IPS DF 6.9 (cell line): ENCODE results near the gene ZNF319.

Source experiments
- DNase-seq: peaks from one replicate; pipeline ENCODE4 v3.0.0-alpha.2; 2013; ENCODE audit warnings: low read depth, low spot score
- H3K27ac ChIP-seq: one replicate; pipeline ENCODE4 v1.5.1; 2013; ENCODE audit warnings: low read length, control low read depth
- H3K27me3 ChIP-seq: 2 replicates; pipeline ENCODE4 v1.6.1; 2013; ENCODE audit warnings: mild to moderate bottlenecking, low read length; ENCODE audit not compliant: control insufficient read depth, insufficient read depth
- H3K36me3 ChIP-seq: 2 replicates; pipeline ENCODE4 v1.6.1; 2013; ENCODE audit warnings: low read length; ENCODE audit not compliant: control insufficient read depth, insufficient read depth
- H3K4me1 ChIP-seq: 2 replicates; pipeline ENCODE4 v1.6.1; 2013; ENCODE audit warnings: low read length; ENCODE audit not compliant: control insufficient read depth, insufficient read depth
- H3K4me3 ChIP-seq: 2 replicates; pipeline ENCODE4 v1.5.1; 2013; ENCODE audit warnings: mild to moderate bottlenecking, low read length
- H3K9me3 ChIP-seq: 2 replicates; pipeline ENCODE4 v1.6.1; 2013; ENCODE audit warnings: low read length, inconsistent platforms; ENCODE audit not compliant: control insufficient read depth, insufficient read depth
- WGBS: extraction: QIAGEN DNeasy Blood & Tissue Kit; methylation state at CpG from one replicate; pipeline ENCODE4 v1.1.7; 2013; ENCODE audit warnings: mixed read lengths, missing lambda C conversion rate; ENCODE audit not compliant: insufficient read length, insufficient coverage; 5-methylcytosine and 5-hydroxymethylcytosine counted together

ZNF319 gene

GRCh38 chr16:57953857-57954256 lies 46.6 kb downstream of the ZNF319 start:
- no peak overlapping the region for H3K27ac ChIP-seq
- H3K4me3 ChIP-seq = no peak overlapping the region
- no peak for DNase-seq

GRCh38 chr16:57952909-57953308 lies 47.6 kb downstream of the ZNF319 start:
- Histone ChIP-seq H3K36me3 (no peaks in the 10 kb centered on the region), H3K9me3 (no peaks in the 10 kb centered on the region), H3K27ac (no peak overlapping the region), H3K27me3 (no peaks in the 10 kb centered on the region), H3K4me1 (no peaks in the 10 kb centered on the region), H3K4me3 (no peak overlapping the region)
- DNase-seq = no peak
- WGBS = no CpG with 5 or more reads among the region's 9 CpGs

More at GRCh38 chr16:57953857-57954256, 46.6 kb downstream of the ZNF319 start:
- Histone ChIP-seq H3K9me3 (no peaks in the 10 kb centered on the region), H3K27me3 (no peaks in the 10 kb centered on the region), H3K4me1 (peaks cover 1% of the 10 kb centered on the region; the same call in 1 of the 2 replicates), H3K36me3 (no peaks in the 10 kb centered on the region)
- WGBS = no CpG with 5 or more reads among the region's 1 CpG

GRCh38 chr16:57951204-57951960 lies 49.1 kb downstream of the ZNF319 start:
- H3K4me3 ChIP-seq = no peak overlapping the region
- no peaks in the 10 kb centered on the region for H3K36me3 ChIP-seq
- no CpG with 5 or more reads among the region's 7 CpGs for WGBS
- H3K9me3 ChIP-seq = no peaks in the 10 kb centered on the region
- H3K4me1 ChIP-seq = no peaks in the 10 kb centered on the region
- no peak overlapping the region for H3K27ac ChIP-seq
- no peaks in the 10 kb centered on the region for H3K27me3 ChIP-seq
- DNase-seq = no peak

GRCh38 chr16:57950382-57950781 lies 50.1 kb downstream of the ZNF319 start:
- DNase-seq = no peak
- Histone ChIP-seq H3K9me3 (no peaks in the 10 kb centered on the region), H3K36me3 (no peaks in the 10 kb centered on the region), H3K27me3 (no peaks in the 10 kb centered on the region), H3K4me3 (no peak overlapping the region), H3K4me1 (no peaks in the 10 kb centered on the region), H3K27ac (no peak overlapping the region)
- no CpG with 5 or more reads among the region's 6 CpGs for WGBS

- H3K4me3 ChIP-seq = no peak overlapping the region
- no peaks in the 10 kb centered on the region for H3K9me3 ChIP-seq
- H3K27ac ChIP-seq = no peak overlapping the region
- H3K27me3 ChIP-seq = no peaks in the 10 kb centered on the region
- no peaks in the 10 kb centered on the region for H3K4me1 ChIP-seq
- no peaks in the 10 kb centered on the region for H3K36me3 ChIP-seq
- no peak for DNase-seq
- WGBS = no CpG with 5 or more reads among the region's 5 CpGs
Measured at GRCh38 chr16:57949595-57950238, 50.8 kb downstream of the ZNF319 start.

- Histone ChIP-seq H3K36me3 (no peaks in the 10 kb centered on the region), H3K4me1 (no peaks in the 10 kb centered on the region), H3K27me3 (no peaks in the 10 kb centered on the region), H3K4me3 (no peak overlapping the region), H3K9me3 (no peaks in the 10 kb centered on the region), H3K27ac (no peak overlapping the region)
- WGBS = no CpG with 5 or more reads among the region's 2 CpGs
- peak; percentile 16 for DNase-seq
Measured at GRCh38 chr16:57949013-57949412, 51.5 kb downstream of the ZNF319 start.

- whole genome bisulfite sequencing = no CpG with 5 or more reads among the region's 5 CpGs
- H3K27ac ChIP-seq = no peak overlapping the region
Measured at GRCh38 chr16:57948027-57948426, 52.4 kb downstream of the ZNF319 start.

GRCh38 chr16:57947261-57947660 lies 53.2 kb downstream of the ZNF319 start:
- no peaks in the 10 kb centered on the region for H3K4me1 ChIP-seq
- WGBS = no CpG with 5 or more reads among the region's 2 CpGs
- no peak overlapping the region for H3K4me3 ChIP-seq
- no peaks in the 10 kb centered on the region for H3K36me3 ChIP-seq
- H3K27me3 ChIP-seq = no peaks in the 10 kb centered on the region
- H3K9me3 ChIP-seq = no peaks in the 10 kb centered on the region
- no peak overlapping the region for H3K27ac ChIP-seq
- no peak for DNase-seq

More at GRCh38 chr16:57948027-57948426, 52.4 kb downstream of the ZNF319 start:
- no peaks in the 10 kb centered on the region for H3K36me3 ChIP-seq
- no peaks in the 10 kb centered on the region for H3K27me3 ChIP-seq
- no peaks in the 10 kb centered on the region for H3K4me1 ChIP-seq
- H3K9me3 ChIP-seq = no peaks in the 10 kb centered on the region
- no peak for DNase-seq
- no peak overlapping the region for H3K4me3 ChIP-seq

- no peaks in the 10 kb centered on the region for H3K4me1 ChIP-seq
- H3K27ac ChIP-seq = no peak overlapping the region
- H3K36me3 ChIP-seq = no peaks in the 10 kb centered on the region
- H3K9me3 ChIP-seq = no peaks in the 10 kb centered on the region
- H3K4me3 ChIP-seq = no peak overlapping the region
- no peaks in the 10 kb centered on the region for H3K27me3 ChIP-seq
- no CpG with 5 or more reads among the region's 13 CpGs for WGBS
- no peak for DNase-seq
Measured at GRCh38 chr16:57946181-57946801, 54.2 kb downstream of the ZNF319 start.

GRCh38 chr16:57945740-57946138 lies 54.7 kb downstream of the ZNF319 start:
- H3K9me3 ChIP-seq = no peaks in the 10 kb centered on the region
- no peaks in the 10 kb centered on the region for H3K36me3 ChIP-seq
- H3K27ac ChIP-seq = no peak overlapping the region
- no CpG with 5 or more reads among the region's 7 CpGs for WGBS
- no peaks in the 10 kb centered on the region for H3K4me1 ChIP-seq
- H3K4me3 ChIP-seq = no peak overlapping the region
- no peak for DNase-seq
- no peaks in the 10 kb centered on the region for H3K27me3 ChIP-seq
